IPS-NIHi7 (cell line): ENCODE data around the gene CDKL4.
A peak's percentile ranks its signal among the peaks of the same experiment; 100 is the strongest.
"Not testable (repeated sequence)": the region's sequence is repeated elsewhere in the genome, so short reads cannot be mapped to it uniquely, and the experiment has no call there.

Source experiments
- DNase-seq: peaks from one replicate; pipeline ENCODE4 v3.0.0; 2012; ENCODE audit warnings: mixed read lengths; ENCODE audit errors: extremely low spot score

The CDKL4 gene

DNA sequence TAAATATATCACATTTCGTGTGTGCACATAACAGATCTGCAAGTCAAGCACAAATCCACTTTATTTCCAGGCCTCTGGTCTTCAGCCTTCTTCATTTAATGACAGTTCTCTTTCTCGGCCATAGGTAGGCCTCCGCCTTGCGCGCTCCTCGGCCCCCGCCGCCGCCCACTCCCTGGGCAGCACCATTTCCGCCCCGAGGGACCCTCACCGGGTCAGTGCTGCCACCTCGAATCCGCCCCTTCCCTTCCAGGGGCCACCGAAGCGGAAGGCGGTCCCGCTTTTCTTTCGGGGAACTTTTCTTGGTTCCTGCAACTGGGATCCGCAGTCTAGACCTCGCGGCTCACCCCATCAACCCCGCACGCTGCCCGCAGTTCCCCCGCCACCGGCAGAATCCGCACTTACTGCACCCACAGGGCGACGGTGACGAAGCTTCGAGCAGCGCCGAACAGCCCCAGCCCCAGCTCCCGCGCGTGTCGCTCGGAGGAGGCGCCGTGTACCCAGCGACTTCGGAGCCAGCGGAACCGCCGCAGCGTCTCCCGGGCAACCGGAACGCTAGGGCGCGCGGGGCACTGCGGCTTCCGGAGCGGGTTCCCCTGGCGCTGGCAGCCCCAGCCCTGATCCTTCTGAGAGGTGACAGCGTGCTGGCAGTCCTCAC is at the start of gene CDKL4:
CDKL4 (minus strand) TSS at position 502 of the 655 bp plus-strand sequence.
- DNase-seq: no peak

DNA sequence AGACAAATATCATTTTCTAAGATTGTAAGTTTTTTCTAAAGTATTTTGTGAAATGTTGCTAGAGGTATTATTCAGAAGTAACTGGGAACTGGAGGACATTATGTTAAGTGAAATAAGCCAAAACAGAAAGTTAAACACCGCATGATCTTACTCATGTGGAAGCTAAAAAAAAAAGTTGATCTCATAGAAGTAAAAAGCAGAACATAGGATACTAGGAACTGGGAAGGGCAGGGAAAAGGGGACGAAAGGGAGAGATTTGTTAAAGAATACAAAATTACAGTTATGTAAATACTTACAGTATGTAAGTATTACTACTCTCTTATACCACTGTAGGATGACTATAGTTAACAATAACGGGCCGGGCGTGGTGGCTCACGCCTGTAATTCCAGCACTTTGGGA is 46.7 kb upstream of the CDKL4 start:
- no peak for DNase-seq

DNA sequence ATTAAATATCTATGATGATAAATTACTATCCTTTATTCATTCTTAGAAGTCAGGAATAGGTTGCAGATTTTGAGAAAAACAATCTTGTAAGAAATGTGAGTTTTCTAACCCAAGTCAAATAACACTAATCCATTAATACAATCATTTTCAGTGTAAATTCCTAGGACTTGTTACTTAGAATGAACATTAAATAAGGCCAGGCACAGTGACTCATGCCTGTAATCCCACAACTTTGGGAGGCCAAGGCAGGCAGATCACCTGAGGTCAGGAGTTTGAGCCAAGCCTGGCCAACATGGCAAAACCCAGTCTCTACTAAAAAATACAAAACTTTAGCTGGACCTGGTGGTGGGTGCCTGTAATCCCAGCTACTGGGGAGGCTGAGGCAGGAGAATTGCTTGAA is 45.8 kb upstream of the CDKL4 start:
- no peak for DNase-seq

DNA sequence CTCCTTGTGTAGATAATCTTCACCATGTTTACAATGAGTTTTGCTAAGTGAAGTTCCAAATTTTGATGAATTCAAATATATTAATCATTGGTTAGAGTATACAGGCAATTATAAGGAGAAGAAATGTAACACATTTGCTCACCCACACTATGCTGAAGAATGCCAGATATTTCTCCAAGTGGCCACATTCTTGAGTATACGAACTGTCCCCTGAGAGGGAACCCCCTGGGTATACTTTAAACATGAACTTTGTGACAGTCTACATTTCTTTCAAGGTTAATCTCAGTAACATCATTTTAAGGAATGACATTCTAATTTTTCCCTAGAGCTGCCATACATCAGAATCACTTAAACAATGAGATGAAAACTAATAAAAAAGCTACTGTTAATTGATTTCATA is 39.8 kb upstream of the CDKL4 start:
- no peak for DNase-seq

DNA sequence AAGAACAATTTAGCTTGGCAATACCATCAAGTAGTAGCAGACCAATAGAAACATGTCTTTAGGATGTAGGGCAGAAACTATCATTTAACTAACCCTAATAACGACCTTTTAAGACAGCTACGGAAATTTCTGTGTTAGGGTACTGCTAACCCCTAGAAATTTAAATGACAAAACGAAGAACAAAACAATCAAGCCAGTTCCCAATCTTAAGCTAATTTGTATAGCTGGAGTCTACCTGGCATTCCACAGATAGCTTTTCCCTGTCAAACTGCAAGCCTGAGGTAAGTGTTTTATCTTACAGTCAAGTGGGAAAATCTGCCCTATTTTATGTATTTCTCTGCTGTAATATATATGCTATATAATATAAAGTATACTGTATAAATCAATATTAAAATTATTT is 37.6 kb upstream of the CDKL4 start:
- DNase-seq: peak; percentile 8

DNA sequence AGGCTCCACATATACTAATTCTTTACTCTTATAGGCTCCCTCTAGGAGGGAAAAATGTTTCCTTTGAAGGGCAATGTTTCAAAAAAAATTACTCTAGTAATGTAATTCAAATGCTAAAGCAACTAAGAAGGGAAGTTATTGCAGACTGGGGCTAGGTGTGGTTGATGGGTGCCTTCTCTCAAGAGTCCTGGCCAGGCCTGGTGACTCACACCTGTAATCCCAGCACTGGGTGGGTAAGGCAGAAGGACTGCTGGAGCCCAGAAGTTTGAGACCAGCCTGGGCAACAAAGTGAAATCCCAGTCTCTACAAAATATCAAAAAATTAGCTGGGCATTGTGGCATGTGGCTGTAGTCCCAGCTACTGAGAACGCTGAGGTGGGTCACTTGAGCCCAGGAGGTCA is 31.2 kb upstream of the CDKL4 start:
- no peak for DNase-seq

DNA sequence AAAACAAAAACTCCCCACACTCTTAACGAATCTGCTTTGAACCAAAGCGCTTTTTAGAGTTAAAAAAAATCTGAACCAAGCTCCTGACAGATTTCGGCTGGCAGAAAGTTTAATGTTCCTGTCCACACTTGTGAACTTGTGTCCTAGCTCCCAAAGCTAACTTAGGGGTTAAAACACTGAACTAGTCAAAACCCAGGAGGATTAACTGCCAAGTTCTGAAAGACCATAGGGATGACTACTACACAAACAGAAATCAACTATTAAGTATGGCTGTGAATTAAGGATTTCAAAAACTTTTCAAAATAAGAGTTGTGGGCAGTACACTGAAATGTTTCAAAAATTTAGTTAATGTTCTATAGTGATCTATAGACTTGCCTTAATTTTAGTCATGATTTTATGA is 26.2 kb upstream of the CDKL4 start:
- DNase-seq: no peak

DNA sequence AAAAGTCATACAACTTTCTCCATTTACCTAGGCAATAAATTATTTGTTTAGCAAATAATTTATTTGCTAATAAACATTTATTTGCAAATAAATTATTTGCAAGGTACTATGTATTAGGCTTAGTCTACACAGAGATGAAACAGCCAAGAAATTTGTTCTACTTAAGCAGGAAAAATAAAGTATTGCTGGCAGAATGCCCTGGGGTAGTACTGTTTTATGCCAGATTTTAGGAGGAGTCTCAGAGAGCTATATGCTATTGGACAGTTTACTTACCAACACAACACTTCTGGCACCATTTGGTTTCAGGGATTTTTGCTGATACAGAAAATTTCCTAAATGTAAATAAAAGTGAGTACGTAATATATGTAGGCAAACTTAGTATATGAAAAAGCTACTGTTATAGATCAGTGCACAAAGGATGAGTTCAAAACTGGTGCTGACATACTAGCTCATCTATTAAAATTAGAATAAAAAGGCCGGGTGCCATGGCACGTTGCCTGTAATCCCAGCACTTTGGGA is 23.2 kb upstream of the CDKL4 start:
- no peak for DNase-seq

DNA sequence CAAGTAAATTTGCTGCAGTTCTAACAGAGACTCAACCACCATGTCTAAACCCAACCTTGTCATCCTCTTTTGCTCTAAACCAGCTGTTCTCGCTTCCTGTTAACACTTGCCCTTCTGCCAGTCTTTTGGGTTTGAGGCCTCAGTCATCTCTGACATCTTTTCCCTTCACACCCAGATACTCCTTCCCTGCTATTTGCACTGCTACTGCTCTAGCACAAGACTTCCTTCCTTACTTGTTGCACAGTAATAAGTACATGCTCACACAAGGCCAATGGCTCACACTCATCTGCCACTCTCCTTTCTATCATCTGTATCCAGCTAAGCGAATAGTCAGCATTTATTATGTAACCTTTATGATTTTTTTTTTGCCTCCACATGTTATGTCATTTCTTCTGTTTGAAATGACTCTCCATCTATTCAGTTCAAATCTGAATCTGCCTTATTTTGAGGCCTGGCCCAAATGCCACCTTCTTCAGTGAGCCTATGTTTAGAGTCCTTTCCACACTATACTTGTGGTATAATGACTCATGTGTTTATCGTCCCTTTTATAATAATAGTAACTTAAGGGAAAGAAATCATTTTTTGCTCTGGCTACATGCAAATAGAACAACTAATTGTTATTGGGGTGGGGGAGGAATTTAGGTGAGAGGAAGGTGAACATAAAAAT is 22.5 kb upstream of the CDKL4 start:
- DNase-seq: no peak

DNA sequence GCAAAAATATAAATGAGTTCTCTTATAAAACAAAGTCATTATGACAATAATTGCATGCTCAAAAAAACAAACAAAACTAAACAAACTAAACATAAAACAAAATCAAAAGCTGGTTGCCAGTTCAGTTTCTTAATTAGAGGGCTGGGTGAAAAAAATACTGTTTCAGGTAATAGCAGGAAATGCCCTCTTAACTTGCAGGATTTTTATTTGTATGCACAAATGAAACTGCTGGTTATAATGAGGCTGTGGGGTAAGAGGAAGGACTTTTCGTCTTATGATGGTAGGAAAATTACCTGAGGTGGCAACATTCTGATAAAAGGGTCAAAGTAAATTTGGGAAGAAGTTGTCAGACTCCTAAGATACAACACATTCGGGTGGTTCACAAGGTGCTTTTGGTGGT is 21.5 kb upstream of the CDKL4 start:
- DNase-seq: no peak

DNA sequence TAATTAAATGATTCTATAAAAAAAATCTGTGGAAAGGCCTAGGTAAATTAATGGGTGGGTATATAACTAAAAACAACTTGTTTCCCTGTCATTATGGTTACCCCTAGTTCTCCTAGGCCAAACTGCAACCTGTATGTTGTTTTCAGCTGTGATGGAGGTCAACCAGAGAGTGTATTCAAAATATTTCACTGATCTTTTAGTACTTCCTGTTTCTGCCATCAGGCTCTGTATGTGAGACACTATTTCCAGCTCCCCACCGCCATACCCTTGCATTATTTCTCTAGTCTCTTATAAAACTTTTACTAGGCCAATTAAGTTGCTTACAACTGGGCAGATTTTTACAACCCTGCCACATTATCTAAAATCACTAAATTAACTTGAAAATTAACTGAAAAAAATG is 21.0 kb upstream of the CDKL4 start:
- DNase-seq: no peak

DNA sequence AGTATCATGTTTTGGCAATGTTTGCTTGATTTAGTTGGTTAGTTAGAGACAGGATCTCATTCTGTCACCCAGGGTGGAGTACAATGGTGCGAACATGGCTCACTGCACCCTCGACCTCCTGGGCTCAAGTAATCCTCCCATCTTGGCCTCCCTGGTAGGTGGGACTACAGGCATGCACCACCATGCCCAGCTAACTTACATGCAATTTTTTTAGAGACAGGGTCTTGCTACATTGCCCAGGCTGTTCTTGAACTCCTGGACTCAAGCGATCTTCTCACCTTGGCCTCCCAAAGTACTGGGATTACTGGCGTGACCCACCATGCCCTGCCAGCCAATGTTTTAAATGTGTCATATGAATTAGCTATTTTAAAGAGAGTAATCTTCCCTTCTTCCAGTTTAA is 16.3 kb upstream of the CDKL4 start:
- no peak for DNase-seq

DNA sequence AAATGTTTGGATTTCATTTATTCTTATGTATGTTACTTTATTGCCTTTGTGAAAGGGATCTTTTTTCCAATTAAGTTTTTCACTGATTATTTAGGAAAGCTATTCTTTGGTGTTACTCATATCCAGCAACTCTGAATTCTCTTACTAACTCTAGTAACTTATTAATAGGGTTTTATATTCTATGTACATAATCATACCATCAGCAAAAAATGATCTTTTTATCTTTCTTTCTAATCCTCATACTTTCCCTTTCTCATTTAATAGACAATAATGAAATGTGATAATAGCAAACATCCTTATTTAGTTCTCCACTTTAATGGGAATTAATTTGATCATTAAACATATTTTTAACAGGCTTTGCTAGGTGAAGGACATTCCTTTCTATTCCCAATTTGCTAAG is 12.3 kb upstream of the CDKL4 start:
- DNase-seq: no peak

DNA sequence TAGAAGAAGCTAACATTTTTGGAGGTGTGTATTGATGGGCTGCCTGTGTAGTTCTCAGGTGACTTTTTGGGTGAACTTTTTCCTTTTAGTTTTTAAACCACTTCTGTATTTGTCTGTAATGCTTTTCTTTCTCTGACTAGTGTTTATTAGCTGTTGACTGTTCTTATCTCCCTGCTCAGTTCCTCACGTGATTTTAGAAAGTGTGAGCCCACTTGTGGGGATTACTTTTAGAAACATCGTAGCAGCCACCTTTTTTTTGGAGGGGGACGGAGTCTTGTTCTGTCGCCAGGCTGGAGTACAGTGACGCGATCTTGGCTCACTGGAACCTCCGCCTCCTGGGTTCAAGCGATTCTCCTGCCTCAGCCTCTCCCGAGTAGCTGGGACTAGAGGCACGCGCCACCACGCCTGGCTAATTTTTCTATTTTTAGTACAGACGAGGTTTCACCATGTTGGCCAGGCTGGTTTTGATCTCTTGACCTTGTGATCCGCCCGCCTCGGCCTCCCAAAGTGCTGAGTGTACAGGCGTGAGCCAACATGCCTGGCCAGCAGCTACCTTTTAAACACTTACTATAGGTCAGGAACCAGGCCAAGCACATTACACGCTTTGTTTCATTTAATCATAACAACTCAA is 9.2 kb upstream of the CDKL4 start:
- no peak for DNase-seq

DNA sequence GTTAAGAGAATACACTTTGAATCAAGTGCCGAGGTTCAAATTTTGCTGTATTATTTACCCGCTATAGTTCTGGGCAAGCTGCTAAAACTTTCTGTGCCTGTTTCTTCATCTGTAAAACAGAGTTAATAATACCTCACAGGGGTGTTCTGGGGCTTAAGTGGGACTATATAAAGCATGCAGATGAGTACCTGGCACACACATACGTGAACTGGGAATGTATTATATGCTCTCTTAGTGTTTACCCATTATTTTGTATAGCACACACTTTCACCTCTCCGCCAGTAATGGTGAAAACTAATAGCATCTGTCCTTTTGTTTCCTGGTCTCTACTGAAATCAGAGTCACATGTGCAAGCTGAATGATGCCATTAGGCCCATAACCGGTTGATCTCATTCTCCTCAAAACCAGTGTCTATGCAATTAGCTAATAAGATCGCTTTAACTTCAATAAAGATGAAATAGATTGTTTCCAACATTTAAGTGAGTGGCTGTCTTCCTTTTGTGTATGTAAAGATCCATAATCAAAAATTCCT is 3.8 kb upstream of the CDKL4 start:
- no peak for DNase-seq

DNA sequence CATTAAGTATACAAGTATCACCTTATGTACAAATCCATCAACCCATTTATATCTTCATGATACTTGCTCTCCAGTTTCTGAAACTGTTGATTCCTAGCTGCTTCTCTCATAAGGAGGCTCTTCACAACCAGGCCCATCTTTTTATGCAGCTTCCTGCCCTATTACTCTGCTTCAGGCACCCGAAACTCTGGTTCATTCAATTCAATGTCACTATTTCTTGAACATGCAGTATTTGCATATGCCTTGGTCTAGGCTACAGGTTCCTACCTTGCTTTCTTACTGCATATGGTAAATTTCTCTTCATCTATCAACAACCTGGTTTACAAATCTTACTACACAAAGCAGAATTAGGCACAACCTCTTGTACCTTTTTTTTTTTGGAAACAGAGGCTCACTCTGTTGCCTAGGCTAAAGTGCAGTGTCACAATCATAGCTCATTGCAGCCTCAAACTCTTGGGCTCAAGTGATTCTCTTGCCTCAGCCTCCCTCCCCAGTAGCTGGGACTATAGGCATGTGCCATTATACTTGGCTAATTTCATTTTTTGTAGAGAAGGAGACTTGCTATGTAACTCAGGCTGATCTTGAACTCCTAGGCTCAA is 2.7 kb upstream of the CDKL4 start:
- DNase-seq: no peak

DNA sequence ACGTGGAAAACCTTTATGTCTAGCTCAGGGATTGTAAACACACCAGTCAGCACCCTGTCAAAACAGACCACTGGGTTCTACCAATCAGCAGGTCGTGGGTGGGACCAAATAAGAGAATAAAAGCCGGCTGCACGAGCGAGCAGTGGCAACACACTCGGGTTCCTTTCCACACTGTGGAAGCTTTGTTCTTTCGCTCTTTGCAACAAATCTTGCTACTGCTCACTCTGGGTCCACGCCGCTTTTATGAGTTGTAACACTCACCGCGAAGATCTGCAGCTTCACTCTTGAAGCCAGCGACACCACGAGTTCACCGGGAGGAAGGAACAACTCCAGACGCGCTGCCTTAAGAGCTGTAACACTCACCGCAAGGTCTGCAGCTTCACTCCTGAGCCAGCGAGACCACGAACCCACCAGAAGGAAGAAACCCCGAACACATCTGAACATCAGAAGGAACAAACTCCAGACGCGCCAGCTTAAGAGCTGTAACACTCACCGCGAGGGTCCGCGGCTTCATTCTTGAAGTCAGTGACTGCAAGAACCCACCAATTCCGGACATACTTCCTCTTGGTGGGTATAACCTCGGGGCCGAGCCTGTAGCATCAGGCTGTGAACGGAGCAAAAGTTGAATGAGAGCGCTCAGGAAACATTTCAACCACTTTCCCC is 1.3 kb upstream of the CDKL4 start:
- not testable (repeated sequence) for DNase-seq

DNA sequence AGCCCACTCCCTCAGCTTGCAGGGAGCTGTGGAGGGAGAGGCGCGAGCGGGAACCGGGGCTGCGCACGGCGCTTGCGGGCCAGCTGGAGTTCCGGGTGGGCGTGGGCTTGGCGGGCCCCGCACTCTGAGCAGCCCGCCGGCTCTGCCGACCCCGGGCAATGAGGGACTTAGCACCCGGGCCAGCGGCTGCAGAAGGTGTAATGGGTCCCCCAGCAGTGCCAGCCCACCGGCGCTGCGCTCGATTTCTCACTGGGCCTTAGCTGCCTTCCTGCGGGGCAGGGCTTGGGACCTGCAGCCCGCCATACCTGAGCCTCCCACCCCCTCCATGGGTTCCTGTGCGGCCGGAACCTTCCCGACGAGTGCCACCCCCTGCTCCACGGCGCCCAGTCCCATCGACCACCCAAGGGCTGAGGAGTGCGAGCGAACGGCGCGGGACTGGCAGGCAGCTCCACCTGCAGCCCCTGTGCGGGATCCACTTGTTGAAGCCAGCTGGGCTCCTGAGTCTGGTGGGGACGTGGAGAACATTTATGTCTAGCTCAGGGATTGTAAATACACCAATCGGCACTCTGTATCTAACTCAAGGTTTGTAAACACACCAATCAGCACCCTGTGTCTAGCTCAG is 582 bp upstream of the CDKL4 start:
- not testable (repeated sequence) for DNase-seq

DNA sequence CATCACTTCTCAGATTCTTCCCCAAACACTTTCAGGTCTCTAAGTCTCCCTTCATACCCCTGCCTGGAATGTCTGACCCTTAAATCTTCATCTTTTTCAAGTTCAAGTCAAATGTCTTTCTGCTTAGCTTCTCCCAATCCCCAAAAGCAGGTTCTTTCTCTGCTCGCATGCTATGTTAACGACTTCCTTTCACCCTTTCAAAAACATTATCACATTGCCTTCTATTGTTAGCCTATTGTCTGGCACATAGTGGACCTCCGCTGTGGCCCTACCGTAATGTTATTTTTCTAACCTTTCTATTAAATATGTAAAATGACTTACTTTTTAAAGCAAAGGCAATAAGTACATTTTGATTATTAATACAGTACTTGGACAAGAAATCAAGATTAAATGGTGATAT is 2.2 kb downstream of the CDKL4 start:
- no peak for DNase-seq

DNA sequence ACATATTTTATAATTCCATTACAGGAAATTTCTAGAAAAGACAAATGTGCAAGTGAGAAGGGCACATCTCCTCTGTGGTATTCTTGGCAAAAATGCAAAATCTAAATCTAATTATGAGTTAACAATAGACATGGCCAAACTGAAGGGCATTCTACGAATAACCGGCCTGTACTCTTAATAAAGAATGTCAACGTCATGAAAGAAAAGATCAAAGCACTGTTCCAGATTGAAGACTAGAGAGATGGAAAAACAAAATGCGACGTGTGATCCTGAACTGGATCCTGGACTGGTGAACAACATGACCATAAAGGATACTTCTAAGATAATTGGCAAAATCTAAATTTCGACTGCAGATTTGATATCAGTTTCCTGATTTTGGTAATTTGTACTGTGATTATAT is 3.0 kb downstream of the CDKL4 start:
- DNase-seq: no peak

DNA sequence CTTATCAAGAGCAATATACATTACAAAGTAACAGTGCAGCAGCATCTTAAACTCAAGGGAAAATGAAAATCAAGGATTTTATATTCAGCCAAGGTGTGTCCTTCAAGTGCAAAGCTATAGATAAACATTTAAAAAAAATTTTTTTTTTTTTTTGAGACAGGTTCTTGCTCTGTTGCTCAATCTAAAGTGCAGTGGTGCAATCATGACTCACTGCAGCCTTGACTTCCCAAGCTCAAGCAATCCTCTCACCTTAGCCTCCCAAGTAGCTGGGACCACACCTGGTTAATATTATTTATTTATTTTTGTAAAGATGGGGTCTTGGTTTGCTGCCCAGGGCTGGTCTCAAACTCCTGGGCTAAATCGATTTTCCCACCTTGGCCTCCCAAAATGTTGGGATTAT is 9.0 kb downstream of the CDKL4 start:
- DNase-seq: no peak

DNA sequence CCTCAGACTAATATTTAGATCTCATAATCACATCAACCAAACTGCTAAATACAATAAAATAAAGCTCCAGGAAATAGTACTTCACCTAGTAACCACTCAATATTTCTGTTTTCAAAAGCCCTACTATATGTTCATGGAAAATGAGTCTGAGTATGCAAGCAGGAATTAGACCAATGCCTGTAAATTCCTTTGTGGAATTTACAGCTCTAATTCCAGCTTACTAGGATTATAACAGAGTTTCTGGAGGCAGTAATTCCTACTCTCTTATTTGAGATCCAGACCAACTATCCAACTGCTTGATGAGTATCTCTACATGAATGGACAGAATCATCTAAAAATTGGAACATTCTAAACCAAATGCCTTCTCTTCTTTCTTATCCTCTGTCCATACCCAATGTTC is 11.6 kb downstream of the CDKL4 start:
- DNase-seq: no peak
